Effector memory CD4-positive, alpha-beta T cell (primary cell): Measurements from ENCODE around the gene CTDP1.
"Not testable (repeated sequence)": the region's sequence is repeated elsewhere in the genome, so short reads cannot be mapped to it uniquely, and the experiment has no call there.

Source experiments
- DNase-seq, 3 donors: peaks; one replicate each; pipeline ENCODE4 v3.0.0-alpha.2; 2020
- H3K27ac ChIP-seq: 2 replicates; pipeline ENCODE4 v1.7.0; 2013; ENCODE audit warnings: mild to moderate bottlenecking, low read length, moderate library complexity; ENCODE audit not compliant: insufficient read depth, poor library complexity, severe bottlenecking
- H3K27me3 ChIP-seq: replicated peaks from 2 replicates; pipeline ENCODE4 v1.7.0; 2013; ENCODE audit warnings: mild to moderate bottlenecking, low read length; ENCODE audit not compliant: insufficient read depth, control insufficient read depth, poor library complexity, severe bottlenecking
- H3K36me3 ChIP-seq: 2 replicates; pipeline ENCODE4 v1.7.0; 2013; ENCODE audit warnings: mild to moderate bottlenecking, low read length, moderate library complexity; ENCODE audit not compliant: control insufficient read depth, insufficient read depth
- H3K4me1 ChIP-seq: 2 replicates; pipeline ENCODE4 v1.7.0; 2013; ENCODE audit warnings: low read length, mild to moderate bottlenecking; ENCODE audit not compliant: control insufficient read depth, insufficient read depth, poor library complexity, severe bottlenecking
- H3K4me3 ChIP-seq: 2 replicates; pipeline ENCODE4 v1.7.0; 2013; ENCODE audit warnings: low read length, low read depth, mild to moderate bottlenecking; ENCODE audit not compliant: insufficient read depth, poor library complexity, severe bottlenecking
- H3K9me3 ChIP-seq: 2 replicates; pipeline ENCODE4 v1.7.0; 2013; ENCODE audit warnings: mild to moderate bottlenecking, low read length, moderate library complexity; ENCODE audit not compliant: control insufficient read depth

CTDP1 gene

DNA sequence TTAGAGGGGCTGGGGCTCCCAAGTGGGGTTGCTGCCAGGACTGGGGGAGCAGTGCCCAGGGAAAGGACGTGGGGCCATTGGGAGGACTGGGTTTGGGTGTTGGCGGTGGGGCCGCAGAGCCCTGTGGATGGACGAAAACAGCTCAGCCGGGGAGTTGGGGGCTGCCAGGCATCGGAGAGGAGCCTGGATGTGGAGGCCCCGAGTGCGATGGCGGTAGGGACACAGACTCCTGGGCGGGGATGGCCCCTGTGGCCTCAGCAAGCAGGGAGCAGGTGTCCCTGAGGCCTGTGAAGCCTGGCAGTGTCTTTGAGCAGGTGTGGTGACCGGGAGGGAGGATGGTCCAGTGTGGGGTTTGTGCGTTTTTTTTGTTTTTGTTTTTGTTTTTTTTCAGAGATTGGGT is 13.3 kb downstream of the CTDP1 start:
- H3K4me1 ChIP-seq: no peaks in the 10 kb centered on the region
- peaks cover 29% of the 10 kb centered on the region for H3K36me3 ChIP-seq
- no peaks in the 10 kb centered on the region for H3K27me3 ChIP-seq
- DNase-seq: no peak
- no peak overlapping the region for H3K27ac ChIP-seq
- no peaks in the 10 kb centered on the region for H3K9me3 ChIP-seq
- no peak overlapping the region for H3K4me3 ChIP-seq

- H3K4me1 ChIP-seq: no peaks in the 10 kb centered on the region
Measured at GRCh38 chr18:79693561-79694205, 14.1 kb downstream of the CTDP1 start.

GRCh38 chr18:79694206-79694894 is 14.7 kb downstream of the CTDP1 start:
- not testable (repeated sequence) for H3K4me1 ChIP-seq, H3K27ac ChIP-seq, H3K9me3 ChIP-seq, DNase-seq, H3K27me3 ChIP-seq, H3K4me3 ChIP-seq
- H3K36me3 ChIP-seq: peaks cover 41% of the 10 kb centered on the region

More at GRCh38 chr18:79693561-79694205, 14.1 kb downstream of the CTDP1 start:
- no peaks in the 10 kb centered on the region for H3K27me3 ChIP-seq
- peaks cover 37% of the 10 kb centered on the region for H3K36me3 ChIP-seq
- H3K9me3 ChIP-seq: no peaks in the 10 kb centered on the region
- H3K4me3 ChIP-seq: no peak overlapping the region
- DNase-seq: no peak
- H3K27ac ChIP-seq: no peak overlapping the region

DNA sequence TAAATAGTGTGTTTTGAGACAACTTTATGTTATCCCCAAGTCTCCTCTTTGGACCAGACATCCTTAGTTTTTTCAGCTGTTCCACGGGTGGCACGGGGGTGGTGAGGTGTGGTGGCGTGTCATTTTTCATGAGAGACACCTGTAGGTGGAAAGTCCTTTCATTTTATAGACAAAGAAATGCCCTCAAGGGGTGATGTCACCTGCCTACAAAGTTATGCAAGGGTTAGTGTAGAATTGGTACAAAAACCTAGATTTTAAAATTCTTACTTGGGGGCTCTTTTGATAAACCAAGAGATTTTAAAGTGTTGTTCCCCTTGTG is 15.3 kb downstream of the CTDP1 start:
- Histone ChIP-seq H3K36me3 (peaks cover 46% of the 10 kb centered on the region), H3K4me3 (no peak overlapping the region), H3K9me3 (no peaks in the 10 kb centered on the region), H3K4me1 (no peaks in the 10 kb centered on the region), H3K27ac (no peak overlapping the region), H3K27me3 (no peaks in the 10 kb centered on the region)
- no peak for DNase-seq

GRCh38 chr18:79695269-79695668 is 15.7 kb downstream of the CTDP1 start:
- no peaks in the 10 kb centered on the region for H3K9me3 ChIP-seq
- no peak overlapping the region for H3K27ac ChIP-seq
- no peaks in the 10 kb centered on the region for H3K27me3 ChIP-seq
- no peak overlapping the region for H3K4me3 ChIP-seq
- no peak for DNase-seq
- H3K4me1 ChIP-seq: no peaks in the 10 kb centered on the region
- H3K36me3 ChIP-seq: peaks cover 50% of the 10 kb centered on the region

DNA sequence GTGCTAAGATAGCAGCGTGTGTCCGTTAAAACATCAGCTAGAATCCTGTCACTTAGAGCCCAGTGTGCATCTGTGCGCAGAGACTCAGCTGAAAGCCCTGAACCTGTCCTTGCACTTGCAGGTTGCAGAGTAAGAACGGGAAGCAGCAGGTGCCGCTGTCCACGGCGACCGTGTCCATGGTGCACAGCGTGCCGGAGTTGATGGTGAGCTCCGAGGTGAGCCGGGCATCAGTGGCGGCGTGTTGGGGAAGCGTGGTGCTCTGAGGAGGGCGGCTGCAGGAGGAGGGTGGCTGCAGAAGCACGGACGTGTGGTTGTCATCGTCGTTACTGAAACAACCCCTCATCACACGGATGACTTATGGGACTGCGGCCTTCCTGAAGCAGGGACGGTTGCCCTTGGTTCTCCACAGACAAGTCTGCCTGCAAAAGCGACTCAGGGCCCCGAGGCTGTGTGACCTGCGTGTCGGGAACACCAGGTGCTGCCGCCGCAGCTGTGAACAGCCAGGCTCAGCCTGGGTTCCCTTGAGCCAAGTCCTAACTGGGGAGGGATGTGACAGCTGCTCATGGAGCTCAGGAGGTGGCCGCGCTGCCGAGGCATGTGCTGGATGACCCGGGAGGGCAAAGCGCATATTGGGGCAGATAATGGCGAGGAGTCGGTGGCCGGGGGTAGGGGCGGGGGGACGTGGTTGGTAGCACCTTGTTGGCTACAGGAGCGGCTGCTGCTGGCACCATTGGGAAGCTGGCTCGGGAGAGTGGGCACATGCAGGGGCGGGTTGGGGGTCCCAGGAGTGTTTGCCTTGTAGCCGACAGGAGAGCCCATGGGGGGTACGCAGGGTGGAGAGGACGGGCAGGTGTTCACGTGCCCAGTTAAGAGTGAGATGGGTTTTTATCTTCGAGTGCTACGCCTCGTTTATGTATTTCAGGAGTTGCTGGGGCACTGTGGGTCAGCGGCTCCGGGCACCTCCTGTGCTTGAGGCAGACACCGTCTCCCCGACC is 16.6 kb downstream of the CTDP1 start:
- no peak overlapping the region for H3K4me3 ChIP-seq
- DNase-seq: no peak
- H3K27ac ChIP-seq: no peak overlapping the region
- no peaks in the 10 kb centered on the region for H3K27me3 ChIP-seq
- H3K9me3 ChIP-seq: no peaks in the 10 kb centered on the region
- no peaks in the 10 kb centered on the region for H3K4me1 ChIP-seq
- H3K36me3 ChIP-seq: peaks cover 56% of the 10 kb centered on the region

DNA sequence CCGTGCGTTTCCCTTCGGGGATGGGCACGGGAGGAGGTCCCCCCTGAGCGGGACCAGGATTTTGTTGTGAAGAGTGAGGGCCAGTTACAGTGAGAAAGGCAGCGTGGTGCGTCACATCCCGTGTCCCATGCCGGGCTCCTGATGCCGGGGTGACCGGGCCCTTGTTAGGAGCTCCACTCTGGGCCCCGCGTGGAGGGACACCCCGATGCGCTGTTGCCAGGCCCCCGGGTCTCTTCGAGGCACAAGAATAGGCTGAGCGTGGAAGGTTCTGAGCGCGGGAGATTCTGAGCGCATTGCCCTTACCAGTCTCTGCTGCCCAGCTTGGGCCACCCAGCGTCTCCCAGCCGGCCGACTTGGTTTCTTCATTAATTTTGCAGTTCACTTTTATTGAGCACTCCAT is 17.6 kb downstream of the CTDP1 start:
- no peak for DNase-seq
- Histone ChIP-seq H3K27me3 (no peaks in the 10 kb centered on the region), H3K4me3 (no peak overlapping the region), H3K27ac (no peak overlapping the region), H3K36me3 (peaks cover 56% of the 10 kb centered on the region), H3K4me1 (no peaks in the 10 kb centered on the region), H3K9me3 (no peaks in the 10 kb centered on the region)

DNA sequence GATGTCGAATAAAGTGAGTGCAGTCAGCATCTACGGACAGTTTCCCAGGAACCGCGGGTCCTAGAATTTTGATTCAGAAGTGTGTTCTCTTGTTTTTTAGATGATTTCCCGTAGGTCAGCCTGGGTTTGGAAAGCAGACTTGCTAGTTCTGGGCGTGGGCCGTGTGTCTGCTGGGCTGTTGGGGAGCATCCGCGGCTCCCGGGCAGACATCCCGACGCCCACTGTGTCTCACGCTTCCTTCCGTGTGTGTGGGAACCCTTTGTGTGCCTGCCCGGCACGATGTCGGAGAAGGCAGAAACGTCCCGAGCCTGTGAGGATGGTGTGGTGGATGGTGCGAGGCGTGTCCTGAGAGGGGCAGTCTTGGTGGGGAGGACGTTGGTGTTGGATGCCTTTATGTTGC is 18.4 kb downstream of the CTDP1 start:
- peaks cover 63% of the 10 kb centered on the region for H3K36me3 ChIP-seq

GRCh38 chr18:79698668-79699335 is 19.2 kb downstream of the CTDP1 start:
- no peaks in the 10 kb centered on the region for H3K9me3 ChIP-seq
- no peak for DNase-seq
- H3K36me3 ChIP-seq: peaks cover 66% of the 10 kb centered on the region
- H3K27ac ChIP-seq: no peak overlapping the region
- no peak overlapping the region for H3K4me3 ChIP-seq
- H3K4me1 ChIP-seq: no peaks in the 10 kb centered on the region
- H3K27me3 ChIP-seq: no peaks in the 10 kb centered on the region

More for the DNA sequence above, 18.4 kb downstream of the CTDP1 start:
- no peak overlapping the region for H3K4me3 ChIP-seq
- H3K4me1 ChIP-seq: no peaks in the 10 kb centered on the region
- no peaks in the 10 kb centered on the region for H3K9me3 ChIP-seq
- H3K27ac ChIP-seq: no peak overlapping the region
- DNase-seq: no peak
- H3K27me3 ChIP-seq: no peaks in the 10 kb centered on the region
